Large intestine (tissue), 12 donors: ENCODE measurements around the gene WDR6. TPM values are rescaled to one million over a fixed set of nuclear protein-coding genes. Genes with fewer than 3 reads are reported as not detected.
A peak's percentile ranks its signal among the peaks of the same experiment; 100 is the strongest.

Source experiments
- DNase-seq, 2 donors: peaks; one replicate each; pipeline versions ENCODE4 v3.0.0 to v3.0.0-alpha.2; 2013
- H3K27ac ChIP-seq: one replicate; pipeline ENCODE4 v1.5.1; 2013; ENCODE audit warnings: low read length
- H3K27me3 ChIP-seq: 2 replicates; pipeline ENCODE4 v1.6.1; 2013; ENCODE audit warnings: low read length; ENCODE audit not compliant: control insufficient read depth, insufficient read depth
- H3K36me3 ChIP-seq: 2 replicates; pipeline ENCODE4 v1.6.1; 2013; ENCODE audit warnings: low read length; ENCODE audit not compliant: control insufficient read depth, insufficient read depth
- H3K4me1 ChIP-seq: one replicate; pipeline ENCODE4 v1.6.1; 2013; ENCODE audit warnings: low read length; ENCODE audit not compliant: control insufficient read depth, insufficient read depth
- H3K4me3 ChIP-seq: one replicate; pipeline ENCODE4 v1.5.1; 2013; ENCODE audit warnings: low read length
- H3K9me3 ChIP-seq: one replicate; pipeline ENCODE4 v1.6.1; 2013; ENCODE audit warnings: mild to moderate bottlenecking, low read depth, low read length, moderate library complexity; ENCODE audit not compliant: control insufficient read depth
- WGBS: methylation state at CpG from one replicate; pipeline ENCODE4 v1.1.5; 2013; ENCODE audit warnings: low lambda C conversion rate; ENCODE audit not compliant: insufficient coverage; 5-methylcytosine and 5-hydroxymethylcytosine counted together
- long read RNA-seq, 11 donors: transcript quantifications; one replicate each; lab custom pipeline, GENCODE V29; 2026
- polyA plus RNA-seq: library from polyadenylated mRNA; unstranded; fragments of 120-200 nt; gene quantifications from one replicate; pipeline ENCODE4 v1.2.1, GENCODE V29; 2013

Gene WDR6, protein sequence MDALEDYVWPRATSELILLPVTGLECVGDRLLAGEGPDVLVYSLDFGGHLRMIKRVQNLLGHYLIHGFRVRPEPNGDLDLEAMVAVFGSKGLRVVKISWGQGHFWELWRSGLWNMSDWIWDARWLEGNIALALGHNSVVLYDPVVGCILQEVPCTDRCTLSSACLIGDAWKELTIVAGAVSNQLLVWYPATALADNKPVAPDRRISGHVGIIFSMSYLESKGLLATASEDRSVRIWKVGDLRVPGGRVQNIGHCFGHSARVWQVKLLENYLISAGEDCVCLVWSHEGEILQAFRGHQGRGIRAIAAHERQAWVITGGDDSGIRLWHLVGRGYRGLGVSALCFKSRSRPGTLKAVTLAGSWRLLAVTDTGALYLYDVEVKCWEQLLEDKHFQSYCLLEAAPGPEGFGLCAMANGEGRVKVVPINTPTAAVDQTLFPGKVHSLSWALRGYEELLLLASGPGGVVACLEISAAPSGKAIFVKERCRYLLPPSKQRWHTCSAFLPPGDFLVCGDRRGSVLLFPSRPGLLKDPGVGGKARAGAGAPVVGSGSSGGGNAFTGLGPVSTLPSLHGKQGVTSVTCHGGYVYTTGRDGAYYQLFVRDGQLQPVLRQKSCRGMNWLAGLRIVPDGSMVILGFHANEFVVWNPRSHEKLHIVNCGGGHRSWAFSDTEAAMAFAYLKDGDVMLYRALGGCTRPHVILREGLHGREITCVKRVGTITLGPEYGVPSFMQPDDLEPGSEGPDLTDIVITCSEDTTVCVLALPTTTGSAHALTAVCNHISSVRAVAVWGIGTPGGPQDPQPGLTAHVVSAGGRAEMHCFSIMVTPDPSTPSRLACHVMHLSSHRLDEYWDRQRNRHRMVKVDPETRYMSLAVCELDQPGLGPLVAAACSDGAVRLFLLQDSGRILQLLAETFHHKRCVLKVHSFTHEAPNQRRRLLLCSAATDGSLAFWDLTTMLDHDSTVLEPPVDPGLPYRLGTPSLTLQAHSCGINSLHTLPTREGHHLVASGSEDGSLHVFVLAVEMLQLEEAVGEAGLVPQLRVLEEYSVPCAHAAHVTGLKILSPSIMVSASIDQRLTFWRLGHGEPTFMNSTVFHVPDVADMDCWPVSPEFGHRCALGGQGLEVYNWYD
- 187 TPM for polyA plus RNA-seq
- long read RNA-seq, donor 1, full-length matches to known transcripts = 14 of 27 reads
- long read RNA-seq, donor 1, partial matches to known transcripts = 13 of 27 reads
- long read RNA-seq, donor 1, other reads (novel, unspliced or antisense) = 0 of 27 reads
- long read RNA-seq, donor 2, full-length matches to known transcripts = 18 of 47 reads
- long read RNA-seq, donor 2, partial matches to known transcripts = 29 of 47 reads
- long read RNA-seq, donor 2, other reads (novel, unspliced or antisense) = 0 of 47 reads
- long read RNA-seq, donor 3 = 0 reads
- long read RNA-seq, donor 4 = 0 reads
- long read RNA-seq, donor 5, full-length matches to known transcripts = 13 of 22 reads
- long read RNA-seq, donor 5, partial matches to known transcripts = 9 of 22 reads
- long read RNA-seq, donor 5, other reads (novel, unspliced or antisense) = 0 of 22 reads
- long read RNA-seq, donor 6, full-length matches to known transcripts = 14 of 20 reads
- long read RNA-seq, donor 6, partial matches to known transcripts = 6 of 20 reads
- long read RNA-seq, donor 6, other reads (novel, unspliced or antisense) = 0 of 20 reads
- long read RNA-seq, donor 7, full-length matches to known transcripts = 6 of 250 reads
- long read RNA-seq, donor 7, partial matches to known transcripts = 176 of 250 reads
- long read RNA-seq, donor 7, other reads (novel, unspliced or antisense) = 68 of 250 reads
- long read RNA-seq, donor 8, full-length matches to known transcripts = 10 of 37 reads
- long read RNA-seq, donor 8, partial matches to known transcripts = 27 of 37 reads
- long read RNA-seq, donor 8, other reads (novel, unspliced or antisense) = 0 of 37 reads
- long read RNA-seq, donor 9, full-length matches to known transcripts = 13 of 106 reads
- long read RNA-seq, donor 9, partial matches to known transcripts = 93 of 106 reads
- long read RNA-seq, donor 9, other reads (novel, unspliced or antisense) = 0 of 106 reads
- long read RNA-seq, donor 10, full-length matches to known transcripts = 16 of 28 reads
- long read RNA-seq, donor 10, partial matches to known transcripts = 12 of 28 reads
- long read RNA-seq, donor 10, other reads (novel, unspliced or antisense) = 0 of 28 reads
- long read RNA-seq, donor 11, full-length matches to known transcripts = 11 of 18 reads
- long read RNA-seq, donor 11, partial matches to known transcripts = 7 of 18 reads
- long read RNA-seq, donor 11, other reads (novel, unspliced or antisense) = 0 of 18 reads

- Histone ChIP-seq H3K4me3 (peak within 1 kb of the TSS; percentile 87), H3K27me3 (no peaks in the 10 kb centered on the region), H3K4me1 (peaks cover 23% of the 10 kb centered on the region), H3K27ac (peak within 1 kb of the TSS; percentile 98), H3K36me3 (peaks cover 28% of the 10 kb centered on the region), H3K9me3 (no peaks in the 10 kb centered on the region)
- DNase-seq = peak; percentile 98 to 99
- no CpG with 5 or more reads among the region's 65 CpGs for WGBS
Observed at GRCh38 chr3:49007068-49007770, at the start of gene WDR6. Gene WDR6 (plus strand): TSS chr3:49007391. CDS start chr3:49007432, 41 bp downstream.

DNA sequence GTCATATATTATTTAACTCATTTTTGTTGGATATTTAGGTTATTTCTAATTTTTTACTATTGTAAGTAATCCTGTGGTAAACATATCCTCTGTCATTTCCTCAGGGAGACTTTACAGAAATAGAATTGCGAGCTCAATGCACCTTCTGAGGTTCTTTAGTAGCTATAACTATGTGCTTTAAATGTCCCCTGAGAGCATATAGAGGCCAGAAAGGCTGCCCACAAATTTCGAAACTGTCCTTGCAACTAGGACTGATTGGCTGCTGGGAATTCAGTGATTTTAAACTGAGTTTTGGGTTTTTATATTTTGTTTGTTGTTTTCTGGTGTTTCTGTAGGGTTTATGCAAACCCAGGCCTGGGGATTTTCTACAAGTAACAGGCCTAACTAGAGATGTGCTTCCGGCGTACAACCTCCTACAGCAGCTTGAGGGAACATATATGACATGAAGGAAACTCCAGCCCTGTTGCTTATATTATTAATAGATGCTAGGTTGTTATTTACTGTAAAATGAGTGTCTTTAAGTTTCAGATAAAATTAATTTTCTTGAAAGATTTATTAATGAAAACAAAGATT lies 46.3 kb upstream of the WDR6 start:
- Histone ChIP-seq H3K27ac (no peak overlapping the region), H3K36me3 (peaks cover 31% of the 10 kb centered on the region), H3K9me3 (no peaks in the 10 kb centered on the region), H3K27me3 (no peaks in the 10 kb centered on the region), H3K4me3 (no peak overlapping the region), H3K4me1 (no peaks in the 10 kb centered on the region)
- no peak for DNase-seq
- no CpG with 5 or more reads among the region's 4 CpGs for WGBS

DNA sequence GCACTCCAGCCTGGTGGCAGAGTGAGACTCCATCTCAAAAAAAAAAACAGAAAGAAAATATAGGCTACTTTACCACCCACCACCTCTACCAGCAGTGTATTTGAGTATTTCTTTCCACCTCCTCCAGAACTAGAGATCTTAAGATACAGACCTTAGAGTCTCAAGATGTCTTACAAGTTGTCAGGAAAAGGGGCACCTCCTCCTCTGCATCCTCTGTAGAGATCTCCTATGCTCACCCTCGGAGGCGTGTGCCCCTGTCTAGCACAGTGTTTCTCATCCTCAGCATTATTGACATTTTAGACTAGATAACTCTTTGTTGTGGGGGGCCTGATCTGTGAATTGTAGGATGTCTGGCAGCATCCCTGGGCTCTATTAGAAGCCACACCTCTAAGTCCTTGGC lies 44.9 kb upstream of the WDR6 start:
- no CpG with 5 or more reads among the region's 2 CpGs for whole genome bisulfite sequencing
- Histone ChIP-seq H3K4me3 (no peak overlapping the region), H3K36me3 (peaks cover 43% of the 10 kb centered on the region), H3K27me3 (no peaks in the 10 kb centered on the region), H3K4me1 (no peaks in the 10 kb centered on the region), H3K9me3 (no peaks in the 10 kb centered on the region), H3K27ac (no peak overlapping the region)
- DNase-seq = no peak

DNA sequence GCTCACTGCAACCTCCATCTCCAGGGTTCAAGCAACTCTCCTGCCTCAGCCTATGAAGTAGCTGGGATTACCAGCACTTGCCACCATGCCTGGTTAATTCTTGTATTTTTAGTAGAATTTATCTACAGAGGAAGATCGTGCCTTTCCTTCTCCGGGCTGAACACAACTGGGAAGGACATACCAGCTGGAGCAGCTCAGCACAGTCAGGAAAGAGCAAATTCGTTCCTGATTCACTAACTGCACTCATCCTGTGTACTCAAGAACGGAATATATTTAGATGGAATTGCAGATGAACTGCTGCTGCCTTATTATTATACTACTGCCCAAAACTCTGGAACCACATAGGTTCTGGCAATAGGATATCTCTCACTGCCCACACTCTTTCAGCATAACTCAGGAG lies 44.3 kb upstream of the WDR6 start:
- Histone ChIP-seq H3K9me3 (no peaks in the 10 kb centered on the region), H3K4me1 (no peaks in the 10 kb centered on the region), H3K36me3 (peaks cover 42% of the 10 kb centered on the region), H3K27me3 (no peaks in the 10 kb centered on the region), H3K27ac (no peak overlapping the region), H3K4me3 (no peak overlapping the region)
- WGBS = no CpG with 5 or more reads among the region's 4 CpGs
- no peak for DNase-seq

- WGBS = no CpG with 5 or more reads among the region's 2 CpGs
- DNase-seq = no peak
- Histone ChIP-seq H3K9me3 (no peaks in the 10 kb centered on the region), H3K4me1 (no peaks in the 10 kb centered on the region), H3K27ac (no peak overlapping the region), H3K36me3 (peaks cover 41% of the 10 kb centered on the region), H3K27me3 (no peaks in the 10 kb centered on the region), H3K4me3 (no peak overlapping the region)
Observed at GRCh38 chr3:48963591-48963990, 43.6 kb upstream of the WDR6 start.

DNA sequence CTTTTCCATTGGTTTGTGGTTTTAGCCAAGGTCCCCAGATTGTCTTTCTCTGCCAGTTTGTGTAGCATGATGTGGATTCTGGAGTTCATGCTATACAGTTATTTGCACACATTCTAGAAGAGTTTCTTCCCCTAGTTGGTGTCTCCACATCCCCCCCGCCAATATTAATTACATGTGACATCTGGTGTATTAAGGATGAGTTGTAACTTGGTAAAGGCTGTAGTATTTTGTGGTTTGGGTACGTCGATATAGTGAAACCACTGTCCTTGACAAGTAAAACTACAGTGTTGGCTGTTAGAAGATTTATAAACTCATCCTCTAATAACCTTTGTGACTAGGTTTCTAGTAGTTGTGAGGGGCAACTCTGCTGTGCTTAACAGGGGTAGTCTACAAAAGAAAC lies 40.8 kb upstream of the WDR6 start:
- H3K36me3 ChIP-seq = peaks cover 59% of the 10 kb centered on the region
- H3K4me3 ChIP-seq = no peak overlapping the region
- no peaks in the 10 kb centered on the region for H3K27me3 ChIP-seq
- H3K27ac ChIP-seq = no peak overlapping the region
- no peaks in the 10 kb centered on the region for H3K4me1 ChIP-seq
- DNase-seq = no peak
- no peaks in the 10 kb centered on the region for H3K9me3 ChIP-seq
- WGBS = no CpG with 5 or more reads among the region's 3 CpGs

DNA sequence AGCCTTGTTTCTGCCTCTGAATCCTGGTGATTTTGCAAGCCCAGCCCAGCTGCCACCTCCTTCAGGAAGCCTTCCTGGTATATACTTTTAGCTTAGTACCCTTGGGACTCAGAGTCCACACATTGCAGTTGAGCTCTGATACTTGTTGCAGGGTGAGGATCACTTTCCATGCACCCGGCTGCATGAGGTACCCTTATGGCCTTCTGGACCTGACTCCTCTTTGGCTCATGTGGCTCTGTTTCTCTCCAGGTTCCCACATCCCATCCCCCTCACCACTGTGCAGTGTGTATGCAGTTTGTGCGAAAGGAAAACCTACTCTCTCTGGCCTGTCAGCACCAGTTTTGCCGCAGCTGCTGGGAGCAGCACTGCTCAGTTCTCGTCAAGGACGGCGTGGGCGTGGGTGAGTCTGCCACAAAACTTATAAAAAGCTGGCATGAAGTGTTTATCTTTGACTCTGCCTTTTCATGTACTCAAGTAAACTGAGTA lies 40.3 kb upstream of the WDR6 start:
- no peaks in the 10 kb centered on the region for H3K4me1 ChIP-seq
- no peaks in the 10 kb centered on the region for H3K27me3 ChIP-seq
- H3K36me3 ChIP-seq = peaks cover 65% of the 10 kb centered on the region
- no peak overlapping the region for H3K27ac ChIP-seq
- WGBS = no CpG with 5 or more reads among the region's 7 CpGs
- DNase-seq = no peak
- no peaks in the 10 kb centered on the region for H3K9me3 ChIP-seq
- H3K4me3 ChIP-seq = no peak overlapping the region

- H3K36me3 ChIP-seq = peaks cover 77% of the 10 kb centered on the region
- no peak overlapping the region for H3K4me3 ChIP-seq
- H3K4me1 ChIP-seq = no peaks in the 10 kb centered on the region
- WGBS = no CpG with 5 or more reads among the region's 6 CpGs
- no peak for DNase-seq
- H3K27me3 ChIP-seq = no peaks in the 10 kb centered on the region
- no peak overlapping the region for H3K27ac ChIP-seq
- H3K9me3 ChIP-seq = no peaks in the 10 kb centered on the region
Observed at GRCh38 chr3:48970586-48970985, 36.6 kb upstream of the WDR6 start.
